Measurements from ENCODE around the gene CEP70.

Gene CEP70

GRCh38 chr3:138471481-138471880 lies 122.6 kb downstream of the CEP70 start:
- TF ChIP-seq TEAD4 (IDR thresholded peaks at IDR 0.05) = no peak
- TF ChIP-seq USF1 (IDR thresholded peaks at IDR 0.05) = no peak
- no peak for TF ChIP-seq ZBTB7A (IDR thresholded peaks at IDR 0.05; ENCODE audit: low read depth)
- TF ChIP-seq MAX (IDR thresholded peaks at IDR 0.05) = no peak
- TF ChIP-seq RAD21 (IDR thresholded peaks at IDR 0.05; ENCODE audit: low read depth) = no peak
- no peak for TF ChIP-seq FOXM1 (IDR thresholded peaks at IDR 0.05; ENCODE audit: borderline replicate concordance, low read depth)
- no peak for TF ChIP-seq YY1 (IDR thresholded peaks at IDR 0.05; ENCODE audit: low read depth)
- TF ChIP-seq CEBPB (IDR thresholded peaks at IDR 0.05) = no peak
- TF ChIP-seq EP300 (IDR thresholded peaks at IDR 0.05; ENCODE audit: borderline replicate concordance) = no peak

- TF ChIP-seq YY1 (IDR thresholded peaks at IDR 0.05; ENCODE audit: low read depth) (no peak), TAF1 (IDR thresholded peaks at IDR 0.05; ENCODE audit: low read depth) (no peak), NFIC (IDR thresholded peaks at IDR 0.05) (no peak), REST (IDR thresholded peaks at IDR 0.05; ENCODE audit: low read depth) (no peak)
Measured at GRCh38 chr3:138470687-138471086, 123.4 kb downstream of the CEP70 start.

GRCh38 chr3:138469874-138470273 lies 124.2 kb downstream of the CEP70 start:
- TF ChIP-seq USF1 (IDR thresholded peaks at IDR 0.05) = no peak
- TF ChIP-seq FOXM1 (IDR thresholded peaks at IDR 0.05; ENCODE audit: borderline replicate concordance, low read depth) = no peak
- no peak for TF ChIP-seq RAD21 (IDR thresholded peaks at IDR 0.05; ENCODE audit: low read depth)
- TF ChIP-seq EP300 (IDR thresholded peaks at IDR 0.05; ENCODE audit: borderline replicate concordance) = no peak
- TF ChIP-seq NFIC (IDR thresholded peaks at IDR 0.05) = no peak
- no peak for TF ChIP-seq TEAD4 (IDR thresholded peaks at IDR 0.05)

GRCh38 chr3:138468886-138469285 lies 125.2 kb downstream of the CEP70 start:
- TF ChIP-seq CEBPB (IDR thresholded peaks at IDR 0.05) = no peak
- no peak for TF ChIP-seq ZBTB7A (IDR thresholded peaks at IDR 0.05; ENCODE audit: low read depth)
- TF ChIP-seq TAF1 (IDR thresholded peaks at IDR 0.05; ENCODE audit: low read depth) = no peak
- no peak for TF ChIP-seq TCF12 (IDR thresholded peaks at IDR 0.05; ENCODE audit: low read depth)
- TF ChIP-seq EP300 (IDR thresholded peaks at IDR 0.05; ENCODE audit: borderline replicate concordance) = no peak

GRCh38 chr3:138468451-138468850 lies 125.6 kb downstream of the CEP70 start:
- no peak for TF ChIP-seq TEAD4 (IDR thresholded peaks at IDR 0.05)
- TF ChIP-seq MAX (IDR thresholded peaks at IDR 0.05) = no peak
- TF ChIP-seq RAD21 (IDR thresholded peaks at IDR 0.05; ENCODE audit: low read depth) = no peak
- TF ChIP-seq USF1 (IDR thresholded peaks at IDR 0.05) = no peak
- TF ChIP-seq CEBPB (IDR thresholded peaks at IDR 0.05) = no peak

- TF ChIP-seq CEBPB (IDR thresholded peaks at IDR 0.05) = no peak
- TF ChIP-seq MAX (IDR thresholded peaks at IDR 0.05) = no peak
- no peak for TF ChIP-seq FOXM1 (IDR thresholded peaks at IDR 0.05; ENCODE audit: borderline replicate concordance, low read depth)
- TF ChIP-seq CREB1 (IDR thresholded peaks at IDR 0.05; ENCODE audit: low read depth) = no peak
- no peak for TF ChIP-seq RAD21 (IDR thresholded peaks at IDR 0.05; ENCODE audit: low read depth)
- no peak for TF ChIP-seq ZBTB7A (IDR thresholded peaks at IDR 0.05; ENCODE audit: low read depth)
- TF ChIP-seq EGR1 (IDR thresholded peaks at IDR 0.05) = no peak
- TF ChIP-seq TAF1 (IDR thresholded peaks at IDR 0.05; ENCODE audit: low read depth) = no peak
- TF ChIP-seq REST (IDR thresholded peaks at IDR 0.05; ENCODE audit: low read depth) = no peak
- no peak for TF ChIP-seq YY1 (IDR thresholded peaks at IDR 0.05; ENCODE audit: low read depth)
- TF ChIP-seq NFIC (IDR thresholded peaks at IDR 0.05) = no peak
- TF ChIP-seq USF1 (IDR thresholded peaks at IDR 0.05) = no peak
- no peak for TF ChIP-seq TEAD4 (IDR thresholded peaks at IDR 0.05)
- TF ChIP-seq TCF12 (IDR thresholded peaks at IDR 0.05; ENCODE audit: low read depth) = no peak
- TF ChIP-seq EP300 (IDR thresholded peaks at IDR 0.05; ENCODE audit: borderline replicate concordance) = no peak
Measured at GRCh38 chr3:138467931-138468330, 126.1 kb downstream of the CEP70 start.

Data from Ishikawa (cell line).